ENCODE measurements around the gene SMARCD1.

The SMARCD1 gene

DNA sequence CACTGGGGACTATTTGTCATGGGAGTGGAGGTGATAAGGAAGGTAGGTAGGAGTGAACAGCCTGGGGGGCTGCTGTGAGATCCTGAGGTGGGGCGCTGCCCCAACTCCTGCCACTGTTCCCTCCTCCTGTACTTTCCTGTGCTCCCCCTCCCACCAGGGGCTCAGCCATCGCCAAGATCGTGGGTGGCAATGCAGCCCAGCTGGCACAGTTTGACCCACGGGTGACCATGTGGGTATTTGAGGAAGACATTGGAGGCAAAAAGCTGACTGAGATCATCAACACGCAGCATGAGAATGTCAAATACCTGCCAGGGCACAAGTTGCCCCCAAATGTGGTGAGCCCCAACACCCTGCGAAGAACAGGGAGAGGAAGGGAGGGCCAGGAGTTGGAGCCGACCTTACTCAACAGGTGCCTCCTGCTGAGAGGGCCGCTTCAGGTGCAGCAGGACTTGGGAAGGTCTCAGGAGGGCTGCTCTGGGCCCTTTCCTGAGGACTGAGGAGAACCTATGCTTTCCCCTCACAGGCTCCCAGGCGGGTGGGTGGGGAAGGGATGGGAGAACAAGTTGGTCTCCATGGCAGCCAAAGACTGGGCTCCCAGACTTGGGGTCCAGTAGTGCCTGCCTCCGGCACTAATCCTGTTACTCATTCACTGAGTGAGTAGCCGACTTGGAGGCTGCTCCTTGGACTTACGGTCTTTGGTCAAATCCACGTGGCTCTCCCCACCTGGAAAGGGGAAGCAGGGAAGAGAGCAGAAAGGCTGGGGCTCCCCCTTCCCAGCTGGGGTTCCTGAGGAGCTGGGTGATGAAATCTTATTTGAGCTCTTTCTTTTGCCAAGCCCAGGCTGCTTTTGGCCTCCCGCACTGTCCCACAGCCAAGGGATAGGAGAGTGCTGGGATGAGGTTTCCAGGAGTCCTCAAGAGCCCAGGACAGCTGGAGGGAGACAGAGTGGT, 19.6 kb downstream of the SMARCD1 start:
- no peak for DNase-seq (ENCODE audit: low spot score)

DNA sequence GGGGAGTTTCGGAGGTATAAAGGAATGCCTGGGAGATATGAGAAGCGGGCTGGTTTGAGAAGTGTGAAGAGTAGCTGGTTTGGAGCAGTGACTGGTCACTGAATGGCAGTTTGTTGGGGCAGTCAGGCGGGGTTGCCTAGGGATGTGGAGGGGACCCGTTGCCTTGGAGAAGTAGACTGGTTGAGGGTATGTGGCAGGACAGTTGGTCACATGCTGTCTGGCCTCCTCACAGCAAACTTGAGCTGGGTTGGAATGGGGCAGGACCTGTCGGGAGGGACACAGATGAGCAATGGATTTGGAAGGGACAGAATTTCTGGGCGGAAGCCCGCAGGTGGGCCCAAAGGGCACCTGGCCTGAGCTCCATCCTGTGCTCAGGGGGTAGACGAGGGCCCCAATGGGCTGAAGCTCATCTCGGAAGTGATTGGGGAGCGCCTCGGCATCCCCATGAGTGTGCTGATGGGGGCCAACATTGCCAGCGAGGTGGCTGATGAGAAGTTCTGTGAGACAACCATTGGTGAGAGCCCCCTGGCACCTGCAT, 20.8 kb downstream of the SMARCD1 start:
- no peak for DNase-seq (ENCODE audit: low spot score)

DNA sequence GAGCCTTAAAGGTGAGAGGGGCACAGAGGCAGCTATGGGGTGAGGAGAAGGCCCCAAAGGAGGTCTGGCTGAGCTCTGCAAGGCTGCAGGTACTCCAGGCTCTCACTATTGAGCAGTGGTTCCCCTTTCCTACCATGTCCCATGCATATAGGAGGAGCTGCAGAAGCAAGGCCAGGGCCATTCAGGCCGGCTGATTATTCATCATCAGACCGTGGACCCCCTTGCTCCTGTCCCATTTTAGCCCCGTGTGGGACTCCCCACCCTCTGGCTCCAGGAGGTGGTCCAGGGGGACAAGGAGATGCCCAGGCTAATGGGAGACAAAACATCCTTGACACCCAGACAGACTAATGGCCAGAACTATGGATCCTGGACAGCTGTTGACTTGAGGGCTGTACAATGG, 21.8 kb downstream of the SMARCD1 start:
- no peak for DNase-seq (ENCODE audit: low spot score)

DNA sequence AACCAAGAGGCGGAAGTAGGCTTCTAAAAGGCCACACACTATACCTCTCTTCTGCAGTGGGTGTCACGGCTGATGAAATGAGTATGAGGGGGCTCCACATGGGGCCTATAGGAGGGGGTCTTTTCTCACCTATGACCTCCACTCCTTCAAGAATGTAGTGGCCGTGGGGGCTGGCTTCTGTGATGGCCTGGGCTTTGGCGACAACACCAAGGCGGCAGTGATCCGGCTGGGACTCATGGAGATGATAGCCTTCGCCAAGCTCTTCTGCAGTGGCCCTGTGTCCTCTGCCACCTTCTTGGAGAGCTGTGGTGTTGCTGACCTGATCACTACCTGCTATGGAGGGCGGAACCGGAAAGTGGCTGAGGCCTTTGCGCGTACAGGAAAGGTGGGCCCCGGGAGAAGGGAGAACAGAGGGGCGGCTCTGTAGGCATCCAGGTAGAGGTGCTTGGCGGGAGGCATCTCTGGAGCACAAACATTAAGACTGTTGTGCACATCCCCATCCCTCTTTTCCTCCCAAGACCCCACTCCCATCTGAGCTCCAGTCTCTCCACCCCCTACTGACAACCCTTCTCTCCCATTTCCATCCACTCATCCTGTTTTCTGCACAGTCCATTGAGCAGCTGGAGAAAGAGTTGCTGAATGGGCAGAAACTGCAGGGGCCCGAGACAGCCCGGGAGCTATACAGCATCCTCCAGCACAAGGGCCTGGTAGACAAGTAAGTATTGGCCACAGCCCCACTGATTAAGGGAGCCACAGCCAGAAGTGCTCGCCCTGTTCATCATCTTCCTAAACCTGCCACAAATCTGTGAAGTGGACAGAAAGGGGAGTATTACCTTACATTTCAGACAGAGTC, 22.5 kb downstream of the SMARCD1 start:
- DNase-seq (ENCODE audit: low spot score): no peak

DNA sequence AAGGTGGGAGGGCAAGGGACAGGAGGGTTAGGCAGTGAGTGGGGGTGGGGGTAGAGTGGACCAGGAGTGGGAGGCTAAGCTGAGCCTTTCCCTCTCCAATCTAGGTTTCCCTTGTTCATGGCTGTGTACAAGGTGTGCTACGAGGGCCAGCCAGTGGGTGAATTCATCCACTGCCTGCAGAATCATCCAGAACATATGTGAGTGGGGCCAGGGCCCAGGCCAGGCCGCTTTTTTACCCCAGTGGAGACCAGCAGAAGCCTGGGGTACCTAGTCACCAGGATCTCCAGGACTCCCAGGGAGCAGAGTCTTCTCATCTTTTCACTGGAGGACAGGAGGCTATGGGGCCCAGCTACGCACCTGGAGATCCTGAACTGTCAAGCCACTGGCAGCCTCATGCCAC, 24.2 kb downstream of the SMARCD1 start:
- DNase-seq (ENCODE audit: low spot score): no peak

DNA sequence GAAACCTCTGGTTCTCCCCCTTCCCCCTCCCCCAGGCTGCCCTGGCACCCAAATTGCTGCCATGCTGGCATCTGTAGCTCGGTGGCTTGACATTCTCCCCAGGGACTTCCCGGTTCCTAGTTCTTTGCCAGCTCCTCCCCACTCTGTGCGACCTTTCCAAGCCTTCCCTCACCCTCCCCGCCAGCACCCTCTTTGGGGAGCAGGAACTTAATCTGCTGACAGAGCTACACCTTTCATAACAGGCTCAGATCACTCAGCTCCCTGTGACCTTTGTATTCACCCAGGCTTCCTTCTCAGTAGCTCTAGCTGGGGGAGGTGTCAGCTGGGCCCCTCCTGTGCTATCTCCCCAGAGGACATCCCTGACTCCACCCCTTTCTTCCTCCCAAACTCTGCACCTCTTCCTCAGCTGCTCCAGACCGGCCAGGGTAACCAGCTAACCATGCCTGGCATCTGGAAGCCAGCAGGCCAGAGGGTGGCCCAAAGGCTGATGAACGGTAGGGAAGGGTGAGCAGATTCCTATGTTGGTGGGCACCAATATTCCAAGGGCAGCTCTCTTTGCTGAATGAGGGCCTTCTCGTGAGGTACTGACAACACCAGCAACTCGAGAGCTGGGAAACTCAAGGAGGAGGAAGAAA, 25.1 kb downstream of the SMARCD1 start:
- DNase-seq (ENCODE audit: low spot score): no peak

DNA sequence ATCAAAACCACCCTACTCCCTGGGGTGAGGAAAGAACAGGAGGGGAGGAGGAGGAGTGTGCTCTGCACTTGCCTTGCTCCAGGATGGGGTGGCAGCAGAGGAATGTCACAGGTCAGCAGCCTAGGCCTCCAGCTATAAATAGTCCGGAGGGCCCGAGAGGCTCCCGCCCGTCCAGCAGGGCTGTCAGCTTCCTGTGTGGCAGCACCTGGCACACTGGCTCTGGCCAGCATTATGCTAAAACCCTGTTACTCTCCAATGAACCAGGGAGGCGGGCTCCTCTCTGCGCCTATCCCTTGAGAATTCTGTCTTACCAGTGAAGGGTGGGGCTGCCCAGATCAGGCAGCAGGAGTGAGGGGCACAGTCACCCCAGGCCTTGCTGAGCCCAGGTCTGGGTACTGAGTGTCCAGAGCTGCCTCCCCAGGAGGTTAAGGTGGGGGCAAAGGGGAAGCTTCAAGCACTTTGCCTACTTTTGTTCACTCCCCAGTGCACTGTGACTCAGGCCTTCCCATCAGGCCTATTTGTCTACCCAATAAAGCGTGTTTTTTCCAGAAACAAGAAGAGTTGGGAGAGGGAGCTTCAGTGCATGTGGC, 25.7 kb downstream of the SMARCD1 start:
- peak; percentile 18 for DNase-seq (ENCODE audit: low spot score)

DNA sequence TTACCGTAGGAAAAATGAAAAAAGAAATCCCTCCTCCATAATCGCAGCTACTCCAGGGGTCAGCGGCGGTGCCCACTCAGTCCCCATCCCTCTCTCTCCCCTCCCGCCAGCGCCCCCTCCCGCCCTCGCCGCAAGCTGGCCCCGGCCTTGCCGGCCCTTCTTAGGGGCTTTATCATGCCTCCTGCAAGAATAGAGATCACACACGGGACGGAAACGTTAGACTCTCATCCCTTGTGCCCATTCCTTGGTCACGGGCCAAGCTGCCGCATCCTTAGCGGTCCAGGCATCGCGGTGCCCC, 26.2 kb downstream of the SMARCD1 start:
- DNase-seq (ENCODE audit: low spot score): no peak

DNA sequence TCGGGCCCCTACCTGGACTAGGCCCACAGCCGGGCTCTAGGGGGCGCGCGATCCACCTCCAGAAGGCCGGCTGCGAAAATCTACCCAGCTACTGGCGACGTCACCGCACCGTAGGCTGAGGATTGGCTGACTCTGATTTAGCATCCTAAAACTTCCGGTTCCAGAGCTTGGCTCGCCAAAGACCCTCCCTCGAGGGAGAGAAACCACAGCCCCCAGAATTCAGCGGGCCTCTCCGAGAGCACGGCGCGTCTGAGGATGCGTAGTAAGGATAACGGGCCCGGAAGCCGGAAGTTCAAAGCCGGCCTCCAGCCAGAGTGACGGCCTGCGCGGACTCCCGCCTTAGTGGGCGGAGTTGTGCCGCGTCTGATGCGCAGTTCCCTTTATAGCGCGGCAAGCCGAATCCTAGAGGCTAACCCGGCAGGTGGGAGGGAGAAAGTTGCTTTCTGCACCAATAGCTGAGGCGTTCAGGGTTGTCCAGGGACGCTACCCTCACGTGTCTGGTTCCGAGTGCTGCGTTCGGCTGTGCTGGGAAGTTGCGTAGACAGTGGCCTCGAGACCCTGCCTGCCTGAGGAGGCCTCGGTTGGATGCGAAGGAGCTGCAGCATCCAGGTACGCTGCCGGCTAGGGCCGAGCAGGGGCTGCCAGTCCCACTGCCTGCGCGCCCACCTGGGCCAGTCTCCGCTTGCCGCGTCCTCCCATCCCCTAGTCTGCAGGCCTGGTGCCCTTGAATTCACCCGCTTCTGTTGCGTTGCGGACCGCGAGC, 26.7 kb downstream of the SMARCD1 start, which contains the start of gene COX14:
COX14 (plus strand) TSS at position 544 of the 763 bp plus-strand sequence. CDS start 7,808 bp downstream, outside the sequence.
- DNase-seq (ENCODE audit: low spot score): peak; percentile 99

DNA sequence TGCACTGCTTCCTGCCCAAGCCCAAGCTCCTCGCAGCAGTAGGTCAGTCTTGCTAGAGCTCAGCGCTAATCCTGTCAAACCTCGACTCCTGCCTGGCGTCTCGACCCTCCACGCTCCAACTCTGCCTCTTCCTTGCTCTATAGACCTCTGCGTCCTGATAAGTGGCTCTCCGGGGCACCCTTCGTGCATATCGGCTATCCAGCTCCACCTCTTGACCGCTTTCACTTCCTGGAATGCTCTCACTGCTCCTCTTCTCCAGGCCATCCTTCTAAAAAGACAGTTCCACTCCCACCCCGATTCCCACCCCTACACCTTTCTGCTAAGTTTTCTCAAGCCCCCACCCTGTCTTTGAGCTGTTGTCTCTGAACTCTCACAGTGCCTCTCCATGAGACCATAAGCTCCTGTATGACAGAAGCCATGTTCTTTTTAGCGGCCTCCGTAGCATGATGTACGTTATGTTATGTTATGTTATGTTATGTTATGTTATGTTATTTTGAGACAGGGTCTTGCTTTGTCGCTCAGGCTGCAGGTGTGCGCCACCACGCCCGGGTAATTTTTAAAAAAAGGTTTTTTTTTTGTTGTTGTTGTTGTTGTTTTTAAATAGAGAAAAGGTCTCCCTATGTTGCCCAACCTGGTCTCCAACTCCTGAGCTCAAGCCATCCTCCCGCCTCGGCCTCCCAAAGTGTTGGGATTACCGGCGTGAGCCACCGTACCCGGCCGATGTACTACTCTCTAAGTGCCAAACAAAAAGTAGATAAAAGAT, 27.5 kb downstream of the SMARCD1 start:
- peak; percentile 55 for DNase-seq (ENCODE audit: low spot score)

DNA sequence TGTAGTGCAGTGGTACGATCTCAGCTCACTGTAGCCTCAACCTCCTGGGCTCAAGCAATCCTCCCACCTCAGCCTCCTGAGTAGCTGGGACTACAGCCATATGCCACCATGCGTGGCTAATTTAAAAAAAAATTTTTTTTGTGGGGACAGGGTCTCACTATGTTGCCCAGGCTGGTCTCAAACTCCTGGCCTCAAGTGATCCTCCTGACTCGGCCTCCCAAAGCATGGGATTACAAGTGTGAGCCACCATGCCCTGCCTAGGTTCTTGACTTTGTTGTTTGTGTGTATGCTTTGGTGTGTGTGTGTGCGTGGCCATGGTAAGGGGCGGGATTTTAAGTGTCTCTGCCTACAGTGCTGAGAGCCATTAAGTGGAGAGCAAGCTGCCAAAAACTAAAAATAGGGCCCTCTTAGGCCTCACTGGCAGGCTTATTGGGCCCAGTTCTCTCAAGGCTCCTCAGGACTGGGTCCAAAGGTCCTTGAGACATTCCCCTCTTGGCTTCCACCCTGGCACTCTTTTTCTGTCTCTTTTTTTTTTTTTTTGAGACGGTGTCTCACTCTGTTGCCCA, 32.0 kb downstream of the SMARCD1 start:
- no peak for DNase-seq (ENCODE audit: low spot score)

DNA sequence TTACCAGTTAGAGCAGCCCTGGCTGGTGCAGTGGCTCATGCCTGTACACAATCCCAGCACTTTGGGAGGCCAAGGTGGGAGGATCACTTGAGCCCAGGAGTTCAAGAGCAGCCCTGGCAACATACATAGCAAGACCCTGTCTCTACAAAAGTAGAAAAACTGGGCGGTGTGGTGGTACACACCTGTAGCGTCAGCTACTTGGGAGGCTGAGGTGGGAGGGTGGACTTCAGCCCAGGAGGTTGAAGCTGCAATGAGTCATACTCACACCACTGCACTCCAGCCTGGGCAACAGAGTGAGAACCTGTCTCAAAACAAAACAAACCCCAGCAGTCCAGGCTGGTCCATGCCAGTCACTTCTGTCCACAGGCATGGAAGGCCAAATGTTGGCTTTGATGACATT, 34.2 kb downstream of the SMARCD1 start:
- no peak for DNase-seq (ENCODE audit: low spot score)

DNA sequence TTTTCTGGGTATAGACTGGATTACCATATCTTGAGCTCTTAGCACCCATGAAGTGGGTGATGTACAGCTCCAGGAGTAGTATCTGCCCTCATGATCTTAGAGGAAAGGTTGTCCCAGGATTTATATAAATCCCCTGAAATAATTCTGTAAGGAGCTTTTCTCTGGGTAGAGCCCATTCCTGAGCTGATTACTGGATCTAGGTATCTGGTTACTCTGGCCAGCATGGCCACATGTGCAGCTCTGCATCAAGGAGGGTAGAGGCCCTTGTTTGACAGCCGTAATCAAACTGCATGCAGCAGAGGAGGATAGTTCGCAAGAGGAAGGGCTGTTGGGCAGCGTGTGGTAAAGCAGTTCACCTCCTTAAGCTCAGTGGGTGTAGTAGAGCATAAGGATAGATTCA, 35.4 kb downstream of the SMARCD1 start:
- DNase-seq (ENCODE audit: low spot score): no peak

DNA sequence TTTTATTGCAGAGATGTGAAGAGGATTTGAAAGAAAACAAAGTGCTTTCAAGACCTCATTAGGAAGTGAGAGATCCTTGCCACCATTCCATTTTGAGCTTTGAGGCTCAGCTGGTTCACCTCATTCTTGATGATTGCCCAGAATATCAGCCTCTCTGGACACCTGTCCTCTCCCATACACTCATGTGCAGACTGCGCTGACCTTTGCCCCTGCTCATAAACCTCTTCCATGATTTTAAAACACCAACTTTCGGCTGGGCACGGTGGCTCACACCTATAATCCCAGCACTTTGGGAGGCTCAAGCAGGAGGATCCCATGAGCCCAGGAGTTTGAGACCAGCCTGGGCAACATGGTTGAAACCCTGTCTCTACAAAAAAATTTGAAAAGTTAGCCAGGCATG, 35.8 kb downstream of the SMARCD1 start:
- no peak for DNase-seq (ENCODE audit: low spot score)

DNA sequence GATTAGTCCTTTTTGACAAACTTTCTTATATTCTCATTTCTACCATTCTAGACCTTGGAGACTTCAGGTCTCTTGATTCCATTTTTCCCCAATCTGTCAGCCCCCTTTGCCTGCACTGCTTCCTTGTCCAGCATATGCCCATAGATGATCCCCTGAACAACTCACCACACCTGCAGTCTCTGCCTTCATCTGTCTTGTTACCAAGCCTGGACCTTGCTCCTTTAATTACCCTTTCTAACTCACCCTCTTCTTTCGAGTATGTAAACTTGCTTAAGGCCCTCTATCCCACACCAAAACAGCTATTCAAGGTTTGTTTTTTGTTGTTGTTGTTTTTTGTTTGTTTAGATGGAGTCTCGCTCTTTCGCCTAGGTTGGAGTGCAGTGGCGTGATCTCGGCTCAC, 36.5 kb downstream of the SMARCD1 start:
- no peak for DNase-seq (ENCODE audit: low spot score)

DNA sequence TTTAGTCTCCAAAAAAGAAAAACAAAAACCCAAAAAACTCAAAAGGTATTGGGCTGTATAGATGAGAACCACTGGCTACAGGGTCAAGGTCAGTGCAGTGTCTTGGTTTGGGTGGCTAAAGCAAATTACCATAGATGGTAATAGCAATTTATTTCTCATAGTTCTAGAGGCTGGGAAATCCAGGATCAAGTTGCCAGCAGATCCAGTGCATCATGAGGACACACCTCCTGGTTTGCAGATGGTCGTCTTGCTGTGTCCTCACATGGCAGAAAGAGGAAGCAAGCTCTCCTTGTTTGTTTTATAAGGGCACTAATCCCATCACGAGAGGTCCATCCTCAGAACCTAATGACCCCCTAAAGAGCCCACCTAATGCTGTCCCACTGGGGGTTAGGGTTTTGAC, 38.1 kb downstream of the SMARCD1 start:
- no peak for DNase-seq (ENCODE audit: low spot score)

DNA sequence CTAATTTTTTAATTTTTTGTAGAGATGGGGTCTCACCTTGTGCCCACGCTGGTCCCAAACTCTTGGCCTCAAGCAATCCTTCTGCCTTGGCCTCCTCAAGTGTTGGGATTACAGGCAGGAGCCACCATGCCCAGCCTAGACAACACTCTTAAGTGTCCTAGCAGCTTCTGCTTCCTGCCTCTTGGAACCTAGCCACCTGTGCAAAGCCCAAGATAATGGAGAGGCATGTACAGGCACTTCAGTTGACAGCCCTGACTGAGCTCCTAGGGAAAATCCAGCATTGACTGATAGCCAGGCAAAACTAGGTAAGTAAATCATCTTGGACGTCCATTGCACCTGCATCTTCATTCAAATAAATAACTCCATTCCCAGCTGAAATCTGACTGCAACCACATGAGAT, 42.4 kb downstream of the SMARCD1 start:
- no peak for DNase-seq (ENCODE audit: low spot score)

DNA sequence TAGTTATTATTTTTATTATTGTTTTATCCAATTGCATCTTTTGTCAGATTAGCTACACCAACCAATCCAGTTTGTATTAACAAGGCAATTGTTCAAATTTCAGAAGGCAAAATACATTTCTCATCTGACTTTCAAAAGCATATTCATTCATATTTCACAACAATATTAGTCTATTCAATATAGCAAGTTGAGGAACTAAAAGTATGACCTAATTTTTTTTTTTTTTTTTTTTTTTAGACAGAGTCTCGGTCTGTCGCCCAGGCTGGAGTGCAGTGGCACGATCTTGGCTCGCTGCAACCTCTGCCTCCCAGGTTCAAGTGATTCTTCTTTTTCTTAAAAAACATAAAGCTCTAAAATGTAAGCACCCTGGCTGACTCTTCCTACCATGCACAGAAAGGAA, 44.1 kb downstream of the SMARCD1 start:
- DNase-seq (ENCODE audit: low spot score): no peak

DNA sequence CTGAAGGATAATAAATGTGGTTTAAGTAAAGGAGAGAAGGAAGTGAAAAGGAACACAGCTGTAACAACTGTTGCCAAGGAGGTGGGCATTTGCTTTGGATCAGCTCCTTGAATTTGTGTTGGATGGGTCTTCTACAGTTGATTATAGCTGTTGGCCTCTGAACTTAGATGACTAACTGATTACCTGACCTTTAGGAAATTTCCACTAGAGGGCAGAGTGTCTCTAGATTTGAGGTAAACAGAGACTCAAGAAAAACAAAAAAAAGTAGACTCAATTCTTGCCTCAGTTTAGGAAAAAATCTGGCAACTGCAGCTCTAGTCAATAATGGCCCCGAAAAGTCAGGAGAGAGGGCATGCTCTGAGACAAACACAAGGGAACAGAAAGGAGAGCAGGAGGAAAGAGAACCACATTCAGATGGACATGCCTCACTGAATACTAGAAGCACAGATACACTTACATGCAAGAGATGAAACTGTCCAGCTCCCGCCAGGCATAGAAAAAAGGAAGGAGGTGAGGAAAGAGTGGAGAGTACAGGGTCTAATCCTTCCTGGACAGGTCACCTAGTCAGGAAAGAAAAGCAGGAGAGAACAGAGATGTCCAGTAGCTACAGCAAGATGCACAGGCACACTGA, 47.5 kb downstream of the SMARCD1 start:
- peak; percentile 49 for DNase-seq (ENCODE audit: low spot score)

DNA sequence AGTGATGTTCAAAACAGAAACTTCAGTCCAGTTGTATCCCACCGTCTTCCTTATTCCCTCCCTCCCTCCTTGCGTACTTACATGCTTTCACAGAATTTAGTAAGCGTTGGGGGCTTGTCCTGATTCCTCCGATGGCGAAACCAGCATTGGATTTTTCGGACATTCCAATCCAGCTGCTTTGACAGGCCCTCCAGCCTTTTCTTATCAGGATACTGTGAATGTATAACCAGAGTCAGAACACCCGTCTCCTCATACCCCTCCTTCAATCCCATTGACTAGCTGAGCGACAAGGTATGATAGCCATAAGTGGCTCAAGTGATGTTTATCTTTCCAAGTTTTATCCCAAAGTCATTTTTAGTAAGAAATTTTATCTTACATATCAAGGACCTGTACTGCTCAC, 57.9 kb downstream of the SMARCD1 start:
- DNase-seq (ENCODE audit: low spot score): no peak
